Esophagus (tissue), 2 donors: ENCODE data around the gene MRPS18A. TPM values are rescaled to one million over a fixed set of nuclear protein-coding genes. Genes with fewer than 3 reads are reported as not detected.

Experiments
- H3K27ac ChIP-seq, 2 donors: one replicate each; pipeline ENCODE4 v1.5.1; 2013; ENCODE audit warnings: low read depth in 2 of 2, mild to moderate bottlenecking in 2 of 2, inconsistent platforms in 1 of 2, low read length in 1 of 2, moderate library complexity in 1 of 2
- H3K27me3 ChIP-seq, 2 donors: one replicate each; pipeline ENCODE4 v1.6.1; 2013; ENCODE audit warnings: low read length in 2 of 2, control low read depth in 1 of 2, mild to moderate bottlenecking in 1 of 2; ENCODE audit not compliant: insufficient read depth in 2 of 2, control insufficient read depth in 1 of 2
- H3K36me3 ChIP-seq, 2 donors: one replicate each; pipeline ENCODE4 v1.6.1; 2013; ENCODE audit warnings: low read length in 1 of 2; ENCODE audit not compliant: control insufficient read depth in 2 of 2, insufficient read depth in 2 of 2
- H3K4me1 ChIP-seq, 2 donors: one replicate each; pipeline ENCODE4 v1.6.1; 2013; ENCODE audit warnings: low read length in 1 of 2; ENCODE audit not compliant: control insufficient read depth in 2 of 2, insufficient read depth in 2 of 2
- H3K4me3 ChIP-seq, 2 donors: one replicate each; pipeline ENCODE4 v1.5.1; 2013; ENCODE audit warnings: low read length in 2 of 2, mild to moderate bottlenecking in 2 of 2, low read depth in 1 of 2, moderate library complexity in 1 of 2
- H3K9me3 ChIP-seq, 2 donors: one replicate each; pipeline ENCODE4 v1.6.1; 2013; ENCODE audit warnings: mild to moderate bottlenecking in 2 of 2, low read depth in 1 of 2, low read length in 1 of 2, moderate library complexity in 1 of 2; ENCODE audit not compliant: control insufficient read depth in 2 of 2, insufficient read depth in 1 of 2
- WGBS, 2 donors: extraction: QIAGEN DNeasy Blood & Tissue Kit; methylation state at CpG; one replicate each; pipeline ENCODE4 v1.1.7; 2013; 5-methylcytosine and 5-hydroxymethylcytosine counted together
- polyA plus RNA-seq, 2 donors: library from polyadenylated mRNA; stranded (reverse); fragments of 200-250 nt; gene quantifications; one replicate each; pipeline ENCODE4 v1.2.3, GENCODE V29; 2013
- donor health status: healthy with polysubstance abuse.
- donor health status: Bipolar disorder and iron deficiency.

MRPS18A gene
- polyA plus RNA-seq, 2 donors, result 33.3 to 70.0 TPM

GRCh38 chr6:43621836-43622180 is 65.8 kb downstream of the MRPS18A start:
- H3K36me3 ChIP-seq, result peaks cover 22 to 52% of the 10 kb centered on the region in 2 donors
- no peaks in the 10 kb centered on the region for H3K27me3 ChIP-seq
- peaks cover 0 to under 1% of the 10 kb centered on the region in 2 donors for H3K4me1 ChIP-seq
- no peak overlapping the region for H3K27ac ChIP-seq
- no peaks in the 10 kb centered on the region for H3K9me3 ChIP-seq
- no peak overlapping the region for H3K4me3 ChIP-seq
- 93 to 94% methylated on average over 10 of the region's 10 CpGs for WGBS, 2 donors

Other genes starting within 250 kb of the MRPS18A start
- 10 to 100 TPM; 11.3 to 18.7 TPM for gene DLK2, start 232.2 kb downstream of the MRPS18A start, polyA plus RNA-seq
- gene TJAP1, start 210.2 kb downstream of the MRPS18A start, polyA plus RNA-seq, result 10 to 100 TPM; 10.5 to 15.1 TPM
- gene LRRC73, start 177.4 kb downstream of the MRPS18A start, polyA plus RNA-seq, result under 1 TPM; 0.14 to 0.24 TPM
- 10 to 100 TPM; 54.3 to 64.1 TPM for gene YIPF3, start 170.9 kb downstream of the MRPS18A start, polyA plus RNA-seq
- 10 to 100 TPM; 21.5 to 38.9 TPM for gene POLR1C, start 170.7 kb downstream of the MRPS18A start, polyA plus RNA-seq
- gene XPO5, start 111.8 kb downstream of the MRPS18A start, polyA plus RNA-seq, result 10 to 100 TPM; 10.1 to 14.3 TPM
- 1 to 10 TPM; 3.5 to 5.0 TPM for gene POLH, start 111.6 kb downstream of the MRPS18A start, polyA plus RNA-seq
- 10 to 100 TPM; 62.2 to 76.8 TPM for gene GTPBP2, start 58.5 kb downstream of the MRPS18A start, polyA plus RNA-seq
- 10 to 100 TPM; 10.1 to 23.6 TPM for gene MAD2L1BP, start 52.0 kb downstream of the MRPS18A start, polyA plus RNA-seq
- under 1 TPM; 0.14 to 0.16 TPM for gene RSPH9, start 42.8 kb downstream of the MRPS18A start, polyA plus RNA-seq
- 100 to 1,000 TPM in 1 of 2 donors, 10 to 100 TPM in 1; 87.8 to 157 TPM for gene VEGFA, start 82.4 kb upstream of the MRPS18A start, polyA plus RNA-seq